ENCODE measurements around the gene AP2A2.
A peak's percentile ranks its signal among the peaks of the same experiment; 100 is the strongest.

Gene AP2A2

DNA sequence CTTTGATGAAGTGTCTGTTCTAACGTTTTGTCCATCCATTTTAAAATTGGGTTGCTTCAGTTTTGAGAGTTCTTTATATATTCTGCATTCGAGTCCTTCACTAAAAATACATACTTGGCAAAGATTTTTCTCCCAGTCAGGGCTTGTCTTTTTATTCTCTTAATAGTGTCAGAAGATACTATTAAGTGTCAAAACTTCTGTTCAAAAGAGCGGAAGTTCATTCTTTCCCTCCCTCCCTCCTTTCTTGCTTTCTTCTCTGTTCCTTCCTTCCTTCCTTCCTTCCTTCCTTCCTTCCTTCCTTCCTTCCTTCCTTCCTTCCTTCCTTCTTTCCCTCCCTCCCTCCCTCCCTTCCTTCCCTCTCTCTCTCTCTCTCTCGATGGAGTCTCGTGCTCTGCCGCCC is 118.5 kb downstream of the AP2A2 start:
- no peak for DNase-seq (ENCODE audit: low read depth)
- no peak overlapping the region for H3K4me3 ChIP-seq (ENCODE audit: low read length)
- TF ChIP-seq, protein P1, sequence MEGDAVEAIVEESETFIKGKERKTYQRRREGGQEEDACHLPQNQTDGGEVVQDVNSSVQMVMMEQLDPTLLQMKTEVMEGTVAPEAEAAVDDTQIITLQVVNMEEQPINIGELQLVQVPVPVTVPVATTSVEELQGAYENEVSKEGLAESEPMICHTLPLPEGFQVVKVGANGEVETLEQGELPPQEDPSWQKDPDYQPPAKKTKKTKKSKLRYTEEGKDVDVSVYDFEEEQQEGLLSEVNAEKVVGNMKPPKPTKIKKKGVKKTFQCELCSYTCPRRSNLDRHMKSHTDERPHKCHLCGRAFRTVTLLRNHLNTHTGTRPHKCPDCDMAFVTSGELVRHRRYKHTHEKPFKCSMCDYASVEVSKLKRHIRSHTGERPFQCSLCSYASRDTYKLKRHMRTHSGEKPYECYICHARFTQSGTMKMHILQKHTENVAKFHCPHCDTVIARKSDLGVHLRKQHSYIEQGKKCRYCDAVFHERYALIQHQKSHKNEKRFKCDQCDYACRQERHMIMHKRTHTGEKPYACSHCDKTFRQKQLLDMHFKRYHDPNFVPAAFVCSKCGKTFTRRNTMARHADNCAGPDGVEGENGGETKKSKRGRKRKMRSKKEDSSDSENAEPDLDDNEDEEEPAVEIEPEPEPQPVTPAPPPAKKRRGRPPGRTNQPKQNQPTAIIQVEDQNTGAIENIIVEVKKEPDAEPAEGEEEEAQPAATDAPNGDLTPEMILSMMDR (conservative IDR thresholded peaks at IDR 0.05; ENCODE audit: low read depth, low read length), result no peak

DNA sequence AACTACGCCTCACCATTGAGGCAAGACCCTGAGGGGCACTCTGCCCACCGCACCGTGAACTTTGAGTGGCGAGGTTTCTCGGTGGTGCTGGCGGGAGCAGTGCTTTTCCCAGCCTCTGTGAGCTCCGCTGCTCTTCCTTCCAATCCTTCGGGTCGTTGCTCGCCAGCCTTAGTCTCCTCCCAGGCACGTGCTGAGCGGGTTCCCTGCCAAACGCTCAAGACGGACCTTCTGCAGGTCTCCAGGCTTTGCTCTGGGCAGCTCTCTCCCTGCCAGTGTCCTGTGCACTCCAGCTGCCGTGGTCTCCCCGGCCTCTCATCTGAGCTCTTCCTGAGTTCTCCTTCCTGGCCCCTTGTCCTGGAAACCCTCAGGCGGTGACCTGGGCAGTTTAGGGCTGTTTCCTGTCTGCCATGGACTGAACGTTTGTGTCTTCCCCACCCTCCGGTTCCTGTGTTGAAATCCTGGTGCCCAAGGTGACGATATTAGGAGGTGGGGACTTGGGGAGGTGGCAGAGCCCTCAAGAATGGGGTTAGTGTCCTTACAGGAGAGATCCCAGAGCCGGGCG is 122.0 kb downstream of the AP2A2 start:
- no peak overlapping the region for H3K4me3 ChIP-seq (ENCODE audit: low read length)
- no peak for DNase-seq (ENCODE audit: low read depth)
- TF ChIP-seq, protein P1 (conservative IDR thresholded peaks at IDR 0.05; ENCODE audit: low read depth, low read length), result no peak

DNA sequence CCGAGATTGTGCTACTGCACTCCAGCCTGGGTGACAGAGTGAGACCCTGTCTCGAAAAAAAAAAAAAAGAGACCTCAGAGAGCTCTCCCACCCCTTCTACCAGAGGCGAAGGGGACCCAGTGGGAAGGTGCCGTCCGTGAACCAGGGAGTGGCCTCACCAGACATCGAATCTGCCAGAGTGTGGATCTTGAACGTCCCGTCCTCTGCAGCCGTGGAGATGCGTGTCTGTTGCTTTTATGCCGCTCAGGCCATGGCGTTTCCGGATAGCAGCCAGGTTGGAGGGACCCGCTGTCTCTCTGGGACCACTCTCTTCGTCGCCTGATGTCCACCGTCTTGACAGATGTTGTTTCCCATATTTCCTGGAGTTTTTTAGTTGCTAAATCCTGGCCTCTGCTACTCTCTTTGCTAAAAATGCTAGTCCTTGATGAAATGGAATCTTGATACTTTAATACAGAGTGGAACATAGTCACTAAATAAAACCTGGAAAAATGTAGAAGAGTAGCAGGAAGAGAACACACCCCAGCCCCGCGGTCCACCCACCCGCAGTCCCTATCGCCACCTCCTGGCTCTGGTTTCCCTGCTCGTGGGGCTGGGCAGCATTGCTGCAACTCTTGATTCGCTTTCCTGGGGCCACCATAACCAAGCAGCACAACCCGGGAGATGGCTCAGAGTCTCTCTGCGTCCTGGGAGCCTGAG is 122.9 kb downstream of the AP2A2 start:
- no peak overlapping the region for H3K4me3 ChIP-seq (ENCODE audit: low read length)
- DNase-seq (ENCODE audit: low read depth), result no peak
- TF ChIP-seq, protein P1 (conservative IDR thresholded peaks at IDR 0.05; ENCODE audit: low read depth, low read length), result peak; percentile 12

DNA sequence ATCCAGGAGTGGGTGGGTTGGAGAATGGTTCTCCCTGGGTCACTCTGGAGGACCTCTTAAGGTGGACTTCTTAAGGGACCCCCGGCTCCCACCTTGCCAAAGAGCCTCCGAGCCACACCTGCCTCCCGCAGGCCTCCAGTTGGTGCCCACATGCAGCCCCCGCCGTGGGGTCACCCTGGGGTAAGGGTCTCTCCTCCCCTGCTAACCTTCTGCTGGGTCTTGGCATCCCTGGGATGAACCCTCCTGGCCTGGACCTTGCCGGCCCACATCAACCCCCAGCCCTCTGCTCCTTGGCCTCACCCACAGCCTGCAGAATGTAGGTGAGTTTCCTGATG is 123.4 kb downstream of the AP2A2 start:
- no peak for DNase-seq (ENCODE audit: low read depth)
- no peak overlapping the region for H3K4me3 ChIP-seq (ENCODE audit: low read length)
- TF ChIP-seq, protein P1 (conservative IDR thresholded peaks at IDR 0.05; ENCODE audit: low read depth, low read length), result no peak

DNA sequence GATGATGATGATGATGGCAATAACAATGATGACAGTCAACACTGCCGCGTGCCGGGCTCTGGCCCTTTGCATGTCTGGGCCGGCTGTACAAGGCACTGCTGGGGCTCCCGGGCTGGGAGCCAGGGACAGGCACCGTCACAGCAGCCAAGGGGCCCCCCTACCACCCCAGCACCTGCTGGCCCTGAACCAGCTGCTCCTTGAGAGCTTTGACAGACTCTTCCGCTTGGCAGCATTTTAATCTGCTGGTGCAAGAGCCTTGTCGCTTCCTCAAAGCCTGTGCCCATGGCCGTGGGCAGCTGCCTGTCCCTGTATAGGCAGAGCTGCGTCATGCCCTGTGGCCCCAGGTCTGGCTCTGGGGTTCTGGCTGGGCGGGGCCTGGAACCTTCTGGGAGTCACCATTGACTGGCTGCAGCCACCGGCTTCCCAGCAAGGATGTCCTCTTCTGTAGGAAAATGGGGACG is 123.8 kb downstream of the AP2A2 start:
- no peak for DNase-seq (ENCODE audit: low read depth)
- TF ChIP-seq, protein P1 (conservative IDR thresholded peaks at IDR 0.05; ENCODE audit: low read depth, low read length), result no peak

DNA sequence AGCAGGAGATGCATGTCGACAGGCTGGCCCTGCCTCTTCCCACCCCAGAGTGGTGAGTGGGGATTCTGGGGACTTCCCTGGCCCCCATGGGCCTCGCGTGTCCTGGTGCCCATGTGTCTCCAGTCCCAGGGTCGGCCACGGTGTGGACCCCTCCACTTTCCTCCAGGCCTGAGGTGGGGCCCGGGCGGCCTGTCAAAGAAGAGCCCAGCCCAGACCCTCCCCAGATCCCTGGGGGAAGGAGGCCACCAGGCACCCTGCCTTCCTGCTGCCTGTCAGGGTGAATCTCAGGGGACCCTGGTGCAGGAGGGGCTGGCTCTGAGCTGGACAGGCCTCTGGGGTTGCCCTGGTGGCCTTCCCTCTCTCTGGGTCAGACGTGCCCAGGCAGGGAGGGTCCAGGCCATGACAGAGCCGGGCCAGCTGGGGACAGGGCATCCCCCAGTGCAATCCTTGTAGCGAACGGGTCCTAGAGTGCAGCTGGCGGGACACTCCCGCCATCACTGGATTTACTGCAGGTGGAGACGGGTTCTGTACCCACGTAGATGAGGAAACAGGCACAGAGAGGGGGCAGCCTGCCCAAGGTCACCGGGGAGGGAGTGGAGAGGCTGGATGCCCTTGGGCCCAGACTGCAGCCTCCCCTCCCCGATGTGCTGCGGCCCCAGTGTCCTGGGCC is 124.4 kb downstream of the AP2A2 start:
- DNase-seq (ENCODE audit: low read depth), result no peak
- no peak overlapping the region for H3K4me3 ChIP-seq (ENCODE audit: low read length)
- TF ChIP-seq, protein P1 (conservative IDR thresholded peaks at IDR 0.05; ENCODE audit: low read depth, low read length), result no peak

More for the DNA sequence above, 123.8 kb downstream of the AP2A2 start:
- H3K4me3 ChIP-seq (ENCODE audit: low read length), result no peak overlapping the region

All from retinal pigment epithelial cell (primary cell).